GM12873 (cell line): ENCODE measurements around the gene BMP4.

Experiments
- TF ChIP-seq, protein P1 (sequence below): IDR thresholded peaks from 2 replicates; pipeline ENCODE4 v1.5.1; 2012; ENCODE audit warnings: low read depth, mild to moderate bottlenecking, moderate library complexity, low read length, control low read depth; ENCODE audit not compliant: insufficient read depth; ENCODE audit errors: missing control alignments

The BMP4 gene

DNA sequence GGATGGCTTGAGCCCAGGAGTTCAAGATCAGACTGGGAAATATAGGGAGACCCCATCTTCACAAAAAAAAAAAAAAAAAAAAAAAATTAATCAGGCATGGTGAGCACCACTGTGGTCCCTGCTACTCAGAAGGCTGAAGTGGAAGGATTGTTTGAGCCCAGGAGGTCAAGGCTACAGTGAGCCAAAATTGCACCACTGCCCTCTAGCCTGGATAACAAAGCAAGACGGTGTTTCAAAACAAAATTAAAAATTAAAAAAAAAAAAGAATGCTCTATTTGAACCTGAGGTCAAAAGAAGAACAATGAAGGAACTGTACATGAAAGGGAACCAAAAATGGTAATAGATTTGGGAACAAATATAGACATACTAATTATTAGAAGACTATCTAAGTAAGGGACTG lies 40.4 kb downstream of the BMP4 start:
- TF ChIP-seq, protein P1, sequence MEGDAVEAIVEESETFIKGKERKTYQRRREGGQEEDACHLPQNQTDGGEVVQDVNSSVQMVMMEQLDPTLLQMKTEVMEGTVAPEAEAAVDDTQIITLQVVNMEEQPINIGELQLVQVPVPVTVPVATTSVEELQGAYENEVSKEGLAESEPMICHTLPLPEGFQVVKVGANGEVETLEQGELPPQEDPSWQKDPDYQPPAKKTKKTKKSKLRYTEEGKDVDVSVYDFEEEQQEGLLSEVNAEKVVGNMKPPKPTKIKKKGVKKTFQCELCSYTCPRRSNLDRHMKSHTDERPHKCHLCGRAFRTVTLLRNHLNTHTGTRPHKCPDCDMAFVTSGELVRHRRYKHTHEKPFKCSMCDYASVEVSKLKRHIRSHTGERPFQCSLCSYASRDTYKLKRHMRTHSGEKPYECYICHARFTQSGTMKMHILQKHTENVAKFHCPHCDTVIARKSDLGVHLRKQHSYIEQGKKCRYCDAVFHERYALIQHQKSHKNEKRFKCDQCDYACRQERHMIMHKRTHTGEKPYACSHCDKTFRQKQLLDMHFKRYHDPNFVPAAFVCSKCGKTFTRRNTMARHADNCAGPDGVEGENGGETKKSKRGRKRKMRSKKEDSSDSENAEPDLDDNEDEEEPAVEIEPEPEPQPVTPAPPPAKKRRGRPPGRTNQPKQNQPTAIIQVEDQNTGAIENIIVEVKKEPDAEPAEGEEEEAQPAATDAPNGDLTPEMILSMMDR: no peak

DNA sequence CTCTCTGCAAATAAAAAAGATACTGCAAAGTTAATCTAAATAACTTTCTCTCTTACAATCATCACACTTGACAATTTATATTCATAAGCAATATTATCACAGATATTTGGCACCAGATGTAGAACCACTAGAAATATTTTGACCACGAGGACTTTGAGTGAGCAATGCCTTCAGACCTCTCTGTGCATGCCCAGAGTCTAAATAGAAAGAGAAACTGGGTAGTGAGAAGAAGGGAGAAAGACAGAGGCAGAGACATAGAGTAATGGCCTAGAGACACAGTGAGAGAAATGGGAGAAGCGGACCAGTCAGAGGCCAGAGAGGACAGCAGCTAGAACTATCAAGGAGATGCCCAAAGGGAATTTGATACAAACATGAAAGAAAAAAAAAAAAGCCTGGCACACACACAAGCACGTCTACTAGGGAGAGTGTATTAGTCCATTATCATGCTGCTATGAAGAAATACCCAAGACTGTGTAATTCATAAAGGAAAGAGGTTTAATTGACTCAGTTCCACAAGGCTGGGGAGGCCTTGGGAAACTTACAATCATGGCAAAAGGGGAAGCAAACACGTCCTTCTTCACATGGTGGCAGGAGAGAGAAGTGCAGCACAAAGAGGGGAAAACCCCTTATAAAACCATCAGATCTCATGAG lies 41.1 kb downstream of the BMP4 start:
- TF ChIP-seq, protein P1: no peak

DNA sequence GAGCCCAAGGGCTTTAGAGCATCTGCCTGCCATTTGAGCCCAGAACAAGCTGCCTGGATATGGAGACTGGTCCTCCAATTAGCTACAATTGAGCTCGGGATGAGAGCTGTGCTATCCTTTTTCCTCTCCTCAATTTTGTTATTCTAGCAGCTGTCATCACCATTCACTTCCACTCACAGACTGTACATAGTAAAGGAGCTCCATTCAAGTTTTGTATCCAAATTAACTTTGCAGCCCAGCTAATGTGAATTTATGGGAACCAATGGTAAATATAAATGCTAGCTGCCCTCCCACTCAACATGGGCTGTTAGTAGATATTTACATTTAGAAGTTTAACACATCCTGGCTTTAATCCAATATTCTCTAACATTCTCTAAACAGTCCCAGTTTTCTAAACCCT lies 44.6 kb downstream of the BMP4 start:
- TF ChIP-seq, protein P1: no peak

DNA sequence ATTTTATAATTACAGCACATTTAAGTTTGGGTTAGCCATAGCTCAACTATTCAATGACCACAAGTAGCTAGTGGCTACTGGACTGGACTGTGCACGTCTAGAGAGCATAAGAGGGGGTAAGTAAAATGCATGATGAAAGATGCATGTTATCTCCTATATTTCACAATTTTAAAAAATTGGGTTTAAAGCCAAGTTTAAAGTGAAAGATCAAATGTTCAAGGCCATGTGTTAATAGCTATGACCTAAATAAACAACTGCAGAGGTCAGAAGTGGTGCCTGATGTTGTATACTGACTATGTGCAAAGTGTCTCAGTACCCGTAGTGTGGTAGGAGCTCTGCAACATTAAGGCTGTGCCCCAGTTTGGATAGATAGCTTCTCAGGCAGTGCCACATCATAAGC lies 48.2 kb downstream of the BMP4 start:
- TF ChIP-seq, protein P1: no peak

DNA sequence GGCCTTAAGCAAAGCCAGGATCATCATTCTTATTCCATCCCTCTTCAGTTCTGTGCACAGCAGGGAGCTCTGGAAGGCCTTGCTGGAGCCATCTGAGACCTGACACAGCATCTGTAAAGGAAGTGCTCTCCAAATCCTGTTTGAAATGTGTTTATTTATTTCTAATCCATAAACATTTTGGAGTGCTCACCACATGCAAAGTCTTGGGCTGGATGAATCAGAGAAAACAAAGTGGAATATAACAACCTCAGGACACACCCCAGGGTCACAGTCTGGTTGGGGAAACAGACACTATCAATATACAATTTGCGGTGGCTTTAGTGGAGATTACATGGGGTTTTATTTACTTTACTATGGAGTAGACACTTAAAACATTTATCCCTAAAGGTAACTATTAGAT lies 54.3 kb downstream of the BMP4 start:
- TF ChIP-seq, protein P1: no peak

DNA sequence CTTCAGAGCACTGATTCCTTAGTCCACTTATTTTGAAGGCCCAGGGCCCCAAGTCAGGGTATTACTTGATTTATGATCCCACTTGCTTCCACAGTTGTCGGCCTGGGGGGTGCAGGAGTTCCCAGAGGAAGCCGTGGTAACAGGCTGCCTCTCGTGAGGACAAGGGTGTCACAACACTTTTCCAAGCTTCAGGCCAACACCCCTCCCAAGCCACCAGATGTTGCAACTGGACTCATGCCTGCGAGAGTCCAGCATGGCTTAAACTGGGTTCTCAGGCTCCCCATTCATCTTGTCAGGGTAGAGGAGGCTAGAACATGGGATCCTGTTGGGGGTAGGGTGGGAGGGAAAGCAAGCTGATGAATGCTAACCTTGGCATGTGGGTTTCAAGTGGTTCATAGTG lies 56.1 kb downstream of the BMP4 start:
- TF ChIP-seq, protein P1: no peak
